ENCODE data around the gene CACNA1I. TPM values are rescaled to one million over a fixed set of nuclear protein-coding genes. Genes with fewer than 3 reads are reported as not detected.

The CACNA1I gene
- total RNA-seq, 6 donors from 2014 or later, result 0.15 to 4.2 (median 0.34) TPM

GRCh38 chr22:39574779-39575551, 4.4 kb downstream of the CACNA1I start:
- Histone ChIP-seq H3K9me3 (no peaks in the 10 kb centered on the region), H3K27me3 (no peaks in the 10 kb centered on the region), H3K4me3 (no peak overlapping the region), H3K27ac (no peak overlapping the region), H3K36me3 (no peaks in the 10 kb centered on the region), H3K4me1 (no peaks in the 10 kb centered on the region)
- DNase-seq (no peak), ATAC-seq (ENCODE audit: low FRiP score in 2 of 2) (no peak)
- TF ChIP-seq EP300 (IDR thresholded peaks at IDR 0.05) (no peak), POLR2A (IDR thresholded peaks at IDR 0.05) (no peak), POLR2AphosphoS5 (IDR thresholded peaks at IDR 0.05) (no peak)
- TF ChIP-seq, protein P1, sequence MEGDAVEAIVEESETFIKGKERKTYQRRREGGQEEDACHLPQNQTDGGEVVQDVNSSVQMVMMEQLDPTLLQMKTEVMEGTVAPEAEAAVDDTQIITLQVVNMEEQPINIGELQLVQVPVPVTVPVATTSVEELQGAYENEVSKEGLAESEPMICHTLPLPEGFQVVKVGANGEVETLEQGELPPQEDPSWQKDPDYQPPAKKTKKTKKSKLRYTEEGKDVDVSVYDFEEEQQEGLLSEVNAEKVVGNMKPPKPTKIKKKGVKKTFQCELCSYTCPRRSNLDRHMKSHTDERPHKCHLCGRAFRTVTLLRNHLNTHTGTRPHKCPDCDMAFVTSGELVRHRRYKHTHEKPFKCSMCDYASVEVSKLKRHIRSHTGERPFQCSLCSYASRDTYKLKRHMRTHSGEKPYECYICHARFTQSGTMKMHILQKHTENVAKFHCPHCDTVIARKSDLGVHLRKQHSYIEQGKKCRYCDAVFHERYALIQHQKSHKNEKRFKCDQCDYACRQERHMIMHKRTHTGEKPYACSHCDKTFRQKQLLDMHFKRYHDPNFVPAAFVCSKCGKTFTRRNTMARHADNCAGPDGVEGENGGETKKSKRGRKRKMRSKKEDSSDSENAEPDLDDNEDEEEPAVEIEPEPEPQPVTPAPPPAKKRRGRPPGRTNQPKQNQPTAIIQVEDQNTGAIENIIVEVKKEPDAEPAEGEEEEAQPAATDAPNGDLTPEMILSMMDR (IDR thresholded peaks at IDR 0.05), result no peak
- WGBS, 2 donors, result 84% methylated on average over 7 to 14 of the region's 14 CpGs

- H3K27me3 ChIP-seq, result no peaks in the 10 kb centered on the region
- no peak overlapping the region for H3K27ac ChIP-seq
- ATAC-seq (ENCODE audit: low FRiP score in 2 of 2), result no peak
- DNase-seq, result no peak
- TF ChIP-seq EP300 (IDR thresholded peaks at IDR 0.05) (no peak), POLR2A (IDR thresholded peaks at IDR 0.05) (no peak), POLR2AphosphoS5 (IDR thresholded peaks at IDR 0.05) (no peak)
- TF ChIP-seq, protein P1 (IDR thresholded peaks at IDR 0.05), result no peak
- no peaks in the 10 kb centered on the region for H3K4me1 ChIP-seq
- no peaks in the 10 kb centered on the region for H3K9me3 ChIP-seq
- H3K36me3 ChIP-seq, result no peaks in the 10 kb centered on the region
- 91 to 95% methylated on average over 2 of the region's 2 CpGs for WGBS, 2 donors
- H3K4me3 ChIP-seq, result no peak overlapping the region
Observed at GRCh38 chr22:39575552-39575825, 4.9 kb downstream of the CACNA1I start.

DNA sequence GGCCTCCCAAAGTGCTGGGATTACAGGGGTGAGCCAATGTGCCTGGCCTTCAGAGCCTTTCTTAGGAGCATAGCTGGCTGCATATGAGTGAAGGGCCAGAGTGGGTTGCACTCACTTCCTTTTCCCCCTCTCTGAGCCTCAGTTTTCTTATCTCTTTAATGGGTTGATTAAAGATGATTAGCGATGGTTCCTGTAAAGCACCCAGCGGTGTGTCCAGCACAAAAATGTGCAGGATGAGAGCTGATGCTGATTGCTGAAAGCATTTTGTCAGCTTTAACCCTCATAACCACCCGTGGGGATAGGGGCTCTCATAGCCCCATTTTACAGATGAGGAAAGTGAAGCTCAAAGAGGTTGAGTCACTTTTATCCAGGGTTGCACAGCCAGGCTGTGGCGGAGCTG, 5.5 kb downstream of the CACNA1I start:
- Histone ChIP-seq H3K27ac (no peak overlapping the region), H3K9me3 (no peaks in the 10 kb centered on the region), H3K27me3 (no peaks in the 10 kb centered on the region), H3K36me3 (no peaks in the 10 kb centered on the region), H3K4me3 (no peak overlapping the region), H3K4me1 (no peaks in the 10 kb centered on the region)
- 82 to 85% methylated on average over 4 of the region's 4 CpGs for WGBS, 2 donors
- ATAC-seq (ENCODE audit: low FRiP score in 2 of 2) (no peak), DNase-seq (no peak)
- TF ChIP-seq EP300 (IDR thresholded peaks at IDR 0.05) (no peak), POLR2A (IDR thresholded peaks at IDR 0.05) (no peak), POLR2AphosphoS5 (IDR thresholded peaks at IDR 0.05) (no peak)
- TF ChIP-seq, protein P1 (IDR thresholded peaks at IDR 0.05), result no peak

DNA sequence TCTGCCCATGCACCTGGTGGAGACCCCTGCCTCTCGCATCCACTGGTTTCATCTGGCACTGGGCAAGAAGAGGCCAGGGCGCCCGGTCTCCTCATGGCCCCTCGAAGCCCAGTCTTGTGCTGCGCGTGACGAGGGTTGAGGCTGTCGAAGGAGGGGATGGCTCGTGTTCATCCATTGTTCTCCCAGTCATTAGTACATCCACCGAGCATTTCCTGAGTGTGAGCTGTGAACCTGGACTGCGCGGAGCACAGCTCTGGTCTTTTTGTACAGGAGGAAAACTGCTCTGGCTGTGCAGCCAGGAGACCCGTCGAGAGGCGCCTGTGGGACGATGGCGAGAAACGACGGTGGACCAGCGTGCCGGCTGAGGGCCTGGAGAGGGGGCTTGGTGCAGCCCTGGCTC, 6.8 kb downstream of the CACNA1I start:
- no peak for DNase-seq
- TF ChIP-seq EP300 (IDR thresholded peaks at IDR 0.05) (no peak), POLR2A (IDR thresholded peaks at IDR 0.05) (no peak)
- TF ChIP-seq, protein P1 (IDR thresholded peaks at IDR 0.05), result no peak

DNA sequence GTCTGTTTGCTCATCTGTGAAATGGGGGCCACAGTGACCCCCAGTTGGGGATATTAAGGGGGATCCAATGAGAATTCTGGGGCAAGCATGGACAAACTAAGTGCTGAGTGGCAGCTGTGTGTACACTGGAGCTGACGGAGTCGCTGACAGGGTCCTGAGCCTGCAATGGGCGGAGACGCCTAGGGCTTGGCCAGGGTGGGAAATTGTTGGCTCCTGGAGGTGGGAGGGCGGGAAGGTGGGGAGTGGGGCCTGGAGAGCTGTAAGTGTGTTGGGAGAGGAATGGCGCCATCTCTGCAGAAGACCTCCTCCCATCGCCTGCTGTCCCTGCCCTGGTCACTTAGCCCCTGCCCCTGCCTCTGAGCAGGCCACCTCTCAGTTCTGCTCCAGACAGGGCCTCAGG, 7.3 kb downstream of the CACNA1I start:
- 80 to 92% methylated on average over 7 of the region's 7 CpGs for WGBS, 2 donors

More for the DNA sequence above, 6.8 kb downstream of the CACNA1I start:
- no peaks in the 10 kb centered on the region for H3K36me3 ChIP-seq
- no peaks in the 10 kb centered on the region for H3K27me3 ChIP-seq
- 74 to 75% methylated on average over 20 to 21 of the region's 21 CpGs for WGBS, 2 donors
- H3K4me3 ChIP-seq, result no peak overlapping the region
- ATAC-seq (ENCODE audit: low FRiP score in 2 of 2), result no peak
- no peaks in the 10 kb centered on the region for H3K4me1 ChIP-seq
- H3K27ac ChIP-seq, result no peak overlapping the region
- H3K9me3 ChIP-seq, result no peaks in the 10 kb centered on the region

More for the DNA sequence above, 7.3 kb downstream of the CACNA1I start:
- no peak for ATAC-seq (ENCODE audit: low FRiP score in 2 of 2)
- no peaks in the 10 kb centered on the region for H3K4me1 ChIP-seq
- no peak overlapping the region for H3K27ac ChIP-seq
- H3K36me3 ChIP-seq, result no peaks in the 10 kb centered on the region
- no peak overlapping the region for H3K4me3 ChIP-seq
- TF ChIP-seq POLR2AphosphoS5 (IDR thresholded peaks at IDR 0.05) (no peak), POLR2A (IDR thresholded peaks at IDR 0.05) (no peak), EP300 (IDR thresholded peaks at IDR 0.05) (no peak)
- TF ChIP-seq, protein P1 (IDR thresholded peaks at IDR 0.05), result no peak
- no peaks in the 10 kb centered on the region for H3K9me3 ChIP-seq
- H3K27me3 ChIP-seq, result no peaks in the 10 kb centered on the region
- DNase-seq, result no peak
